ENCODE measurements around the gene TAF3. TPM values are rescaled to one million over a fixed set of nuclear protein-coding genes. Genes with fewer than 3 reads are reported as not detected.

The TAF3 gene
- total and polyA plus RNA-seq, 2 donors (not counting 1 experiment from before 2014, with no cell fraction given), result 7.0 to 20.1 TPM

DNA sequence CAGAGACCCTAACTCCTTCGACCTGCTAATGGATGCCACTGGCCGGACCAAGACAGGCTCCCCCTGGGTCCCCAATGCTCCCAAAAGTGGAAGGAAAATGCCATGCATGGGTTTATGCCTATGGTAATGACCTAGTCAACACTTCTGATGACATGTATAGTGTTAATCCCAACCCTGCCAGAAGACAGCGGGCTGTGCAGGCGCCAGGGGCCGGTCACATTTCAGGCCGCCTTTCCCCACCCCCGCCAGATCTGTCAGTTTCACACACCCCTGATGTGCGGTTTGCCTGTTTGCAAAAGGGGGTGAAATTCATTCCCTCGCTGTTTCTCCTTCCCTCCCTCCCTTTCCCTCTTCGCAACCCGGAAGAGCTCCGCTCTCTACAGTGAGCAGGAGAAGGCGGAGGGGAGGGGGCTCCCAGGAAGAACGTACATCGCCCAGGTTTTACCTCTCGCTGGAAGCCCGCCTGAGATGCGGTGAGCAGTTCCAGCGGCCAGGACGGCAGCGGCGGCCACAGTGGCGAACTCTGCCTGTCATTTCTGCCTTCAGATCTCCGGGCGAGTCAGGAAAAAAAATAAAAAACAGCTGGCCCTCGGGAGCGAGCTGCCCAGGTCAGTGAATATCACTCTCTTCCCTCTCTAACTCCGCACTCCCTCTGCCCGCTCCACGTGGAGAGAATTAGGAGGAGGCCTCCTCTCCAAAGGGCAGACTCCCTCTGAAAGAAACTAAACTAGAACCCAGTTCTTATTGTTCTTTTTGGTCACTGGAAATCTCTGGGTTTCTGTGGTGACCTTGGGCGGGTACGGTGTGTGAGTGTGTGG is 226.8 kb downstream of the TAF3 start:
- ATAC-seq (ENCODE audit: low read depth) (no peak), DNase-seq (peak; percentile 38)
- H3K9ac ChIP-seq (ENCODE audit: low read length), result no peak overlapping the region
- 5% methylated on average over 26 of the region's 32 CpGs for WGBS (ENCODE audit: insufficient coverage)
- H4K20me1 ChIP-seq (ENCODE audit: control insufficient read depth, insufficient read depth, low read length, poor library complexity, severe bottlenecking), result no peaks in the 10 kb centered on the region
- Mint-ChIP-seq H3K4me3 (peak overlapping the region; percentile 45), H3K9me3 (ENCODE audit: insufficient read depth) (peaks cover 4% of the 10 kb centered on the region), H3K27ac (no peak overlapping the region), H3K4me1 (peaks cover 52% of the 10 kb centered on the region), H3K27me3 (peaks cover 81% of the 10 kb centered on the region)
- H3K27me3 ChIP-seq (replicated peaks in 1 of 4; ENCODE audit: control extremely low read depth in 1 of 4, control insufficient read depth in 3 of 4, insufficient read depth in 4 of 4, low read length in 3 of 4), result peaks cover 0 to 98% (median 82%) of the 10 kb centered on the region in 4 experiments
- CTCF ChIA-PET, result no interaction called here
- H3K36me3 ChIP-seq (replicated peaks in 1 of 2; ENCODE audit: control extremely low read depth in 1 of 2, control insufficient read depth in 1 of 2, extremely low read depth in 1 of 2, insufficient read depth in 2 of 2, low read length in 1 of 2), result no peaks in the 10 kb centered on the region
- no peak overlapping the region for H2AFZ ChIP-seq (ENCODE audit: insufficient read depth, low read depth, low read length, poor library complexity, severe bottlenecking)
- H3K27ac ChIP-seq (ENCODE audit: low read length in 2 of 2), result no peak overlapping the region
- peaks cover 59 to 80% of the 10 kb centered on the region in 2 donors for H3K4me1 ChIP-seq (ENCODE audit: control insufficient read depth in 2 of 2, insufficient read depth in 2 of 2, low read length in 2 of 2)
- H3K4me2 ChIP-seq (replicated peaks; ENCODE audit: low read depth, low read length, poor library complexity, severe bottlenecking), result peak overlapping the region; percentile 23
- H3K79me2 ChIP-seq (ENCODE audit: control insufficient read depth, insufficient read depth, low read length), result no peaks in the 10 kb centered on the region
- POLR2A ChIA-PET, result no interaction called here
- peak overlapping the region in 1 of 5 experiments; percentile 1 for H3K4me3 ChIP-seq (ENCODE audit: control extremely low read depth in 1 of 5, extremely low read depth in 1 of 5, insufficient read depth in 1 of 5, low read depth in 2 of 5, low read length in 4 of 5)
- TF ChIP-seq, protein P1, sequence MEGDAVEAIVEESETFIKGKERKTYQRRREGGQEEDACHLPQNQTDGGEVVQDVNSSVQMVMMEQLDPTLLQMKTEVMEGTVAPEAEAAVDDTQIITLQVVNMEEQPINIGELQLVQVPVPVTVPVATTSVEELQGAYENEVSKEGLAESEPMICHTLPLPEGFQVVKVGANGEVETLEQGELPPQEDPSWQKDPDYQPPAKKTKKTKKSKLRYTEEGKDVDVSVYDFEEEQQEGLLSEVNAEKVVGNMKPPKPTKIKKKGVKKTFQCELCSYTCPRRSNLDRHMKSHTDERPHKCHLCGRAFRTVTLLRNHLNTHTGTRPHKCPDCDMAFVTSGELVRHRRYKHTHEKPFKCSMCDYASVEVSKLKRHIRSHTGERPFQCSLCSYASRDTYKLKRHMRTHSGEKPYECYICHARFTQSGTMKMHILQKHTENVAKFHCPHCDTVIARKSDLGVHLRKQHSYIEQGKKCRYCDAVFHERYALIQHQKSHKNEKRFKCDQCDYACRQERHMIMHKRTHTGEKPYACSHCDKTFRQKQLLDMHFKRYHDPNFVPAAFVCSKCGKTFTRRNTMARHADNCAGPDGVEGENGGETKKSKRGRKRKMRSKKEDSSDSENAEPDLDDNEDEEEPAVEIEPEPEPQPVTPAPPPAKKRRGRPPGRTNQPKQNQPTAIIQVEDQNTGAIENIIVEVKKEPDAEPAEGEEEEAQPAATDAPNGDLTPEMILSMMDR (IDR thresholded peaks at IDR 0.05), result no peak
- TF ChIP-seq EZH2 (IDR thresholded peaks at IDR 0.05; ENCODE audit: borderline replicate concordance, insufficient read depth, low read depth, low read length, poor library complexity, severe bottlenecking), result no peak
- peaks cover 0 to 69% (median 2%) of the 10 kb centered on the region in 3 donors for H3K9me3 ChIP-seq (ENCODE audit: control extremely low read depth in 1 of 3, control insufficient read depth in 2 of 3, insufficient read depth in 1 of 3, low read length in 2 of 3)
- intact Hi-C loops (cut with micrococcal nuclease), result no loop called here
